A204.1 (cell line): ENCODE measurements around the gene RRBP1.

Experiments used
- FAIRE-seq: peaks from 2 replicates; lab custom pipeline; 2012; peaks lifted over from hg19 to GRCh38; lab: Jason Lieb, UNC

RRBP1 gene

DNA sequence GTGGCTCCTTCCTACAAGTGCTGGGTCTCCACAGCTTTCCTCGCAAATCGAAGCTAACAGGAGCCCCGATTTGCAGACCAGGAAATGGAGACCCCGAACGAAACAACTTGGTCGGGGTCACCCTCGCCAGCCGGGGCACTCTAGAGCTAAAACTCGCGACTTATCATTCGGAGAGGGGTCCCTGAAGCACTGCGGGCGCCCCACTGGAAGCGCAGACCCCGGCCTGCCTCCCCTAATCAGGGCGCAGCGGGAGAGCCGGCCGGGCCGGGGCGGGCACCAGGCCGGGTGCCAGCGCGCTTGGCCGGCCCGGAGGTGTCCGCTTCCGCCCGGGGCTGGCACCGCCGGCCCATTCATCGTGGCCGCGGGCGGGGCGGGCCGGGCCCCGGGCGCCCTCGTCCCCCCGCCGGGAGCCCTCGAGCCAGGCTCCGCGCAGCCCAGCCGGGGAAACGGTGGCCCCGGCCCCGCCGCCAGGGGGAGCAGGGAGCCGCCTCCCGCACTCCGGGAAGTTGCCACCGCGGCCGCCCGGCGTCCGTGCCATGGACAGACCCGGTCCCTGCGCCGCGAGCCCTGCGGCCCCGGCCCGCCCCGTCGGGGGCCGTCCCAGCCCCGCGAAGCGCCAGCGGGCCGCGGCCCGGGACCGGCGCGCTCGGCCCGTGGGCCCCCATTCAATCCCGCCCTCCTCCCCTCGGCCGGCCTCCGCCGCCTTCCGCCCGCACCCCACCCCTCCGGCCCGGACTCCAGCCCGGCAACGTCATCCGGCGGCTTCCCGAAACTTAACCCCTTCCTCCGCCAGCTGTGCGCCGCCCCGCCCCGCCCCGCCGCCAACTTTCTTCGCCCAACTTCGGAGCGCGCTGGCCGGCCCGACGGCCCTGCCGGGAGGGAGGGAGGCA lies 961 bp downstream of the RRBP1 start:
- FAIRE-seq, result no peak

- no peak for FAIRE-seq
These were observed 1.9 kb downstream of the RRBP1 start for GRCh38 chr20:17679941-17680835.

DNA sequence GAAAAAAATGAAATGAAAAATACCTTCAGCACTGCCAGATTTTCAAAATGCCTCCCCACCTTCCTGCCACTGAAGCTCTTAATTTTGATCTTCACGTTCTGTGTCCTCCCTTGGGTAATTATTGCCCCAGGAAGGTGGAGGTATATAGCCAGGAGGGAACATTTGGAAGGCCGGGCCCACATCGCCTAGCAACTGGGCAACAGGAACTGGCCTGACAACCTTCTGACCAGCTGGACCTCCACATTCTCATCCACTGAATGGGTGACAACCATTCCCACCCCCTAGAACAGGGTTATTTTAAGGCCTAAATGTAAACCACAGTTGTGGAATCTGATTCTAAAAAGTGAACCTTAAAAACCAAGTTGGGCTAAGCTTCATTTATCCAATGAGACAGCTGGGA lies 3.2 kb downstream of the RRBP1 start:
- no peak for FAIRE-seq

- FAIRE-seq, result no peak
These were observed 3.7 kb downstream of the RRBP1 start for GRCh38 chr20:17678295-17678694.

DNA sequence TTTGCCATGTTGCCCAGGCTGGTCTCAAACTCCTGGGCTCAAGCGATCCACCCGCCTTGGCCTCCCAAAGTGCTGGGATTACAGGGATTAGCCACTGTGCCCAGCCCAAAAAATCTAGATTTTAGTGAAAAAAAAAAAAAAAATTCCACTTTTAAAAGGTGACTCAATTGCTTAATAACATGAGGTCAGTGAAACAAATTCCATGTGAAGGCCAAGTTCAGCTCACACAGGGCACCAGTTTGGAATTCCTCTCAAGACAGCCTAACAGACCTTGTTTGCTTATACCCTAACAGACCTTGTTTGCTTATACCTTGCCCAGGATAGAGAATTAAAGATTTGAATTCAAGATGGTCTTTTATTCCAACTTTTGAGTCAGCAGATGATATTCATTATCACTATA lies 5.1 kb downstream of the RRBP1 start:
- no peak for FAIRE-seq

DNA sequence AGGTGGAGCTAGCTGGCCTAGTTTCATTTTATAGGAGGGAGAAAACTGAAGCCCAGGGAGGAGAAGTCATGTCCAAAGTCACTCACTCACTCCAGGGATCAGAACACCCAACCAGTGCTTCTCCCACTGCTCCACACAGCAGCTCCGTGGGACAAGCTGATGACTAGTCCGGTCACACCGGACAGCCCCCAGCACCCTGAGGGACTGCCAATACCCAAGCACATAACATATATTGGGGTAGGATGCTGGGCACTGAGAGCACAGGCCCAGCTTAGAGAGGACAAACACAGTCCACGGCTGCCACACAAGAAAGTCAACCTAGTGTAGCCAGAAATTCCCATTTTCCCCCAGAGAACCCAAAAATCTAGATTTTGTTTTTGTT lies 5.7 kb downstream of the RRBP1 start:
- FAIRE-seq, result no peak

DNA sequence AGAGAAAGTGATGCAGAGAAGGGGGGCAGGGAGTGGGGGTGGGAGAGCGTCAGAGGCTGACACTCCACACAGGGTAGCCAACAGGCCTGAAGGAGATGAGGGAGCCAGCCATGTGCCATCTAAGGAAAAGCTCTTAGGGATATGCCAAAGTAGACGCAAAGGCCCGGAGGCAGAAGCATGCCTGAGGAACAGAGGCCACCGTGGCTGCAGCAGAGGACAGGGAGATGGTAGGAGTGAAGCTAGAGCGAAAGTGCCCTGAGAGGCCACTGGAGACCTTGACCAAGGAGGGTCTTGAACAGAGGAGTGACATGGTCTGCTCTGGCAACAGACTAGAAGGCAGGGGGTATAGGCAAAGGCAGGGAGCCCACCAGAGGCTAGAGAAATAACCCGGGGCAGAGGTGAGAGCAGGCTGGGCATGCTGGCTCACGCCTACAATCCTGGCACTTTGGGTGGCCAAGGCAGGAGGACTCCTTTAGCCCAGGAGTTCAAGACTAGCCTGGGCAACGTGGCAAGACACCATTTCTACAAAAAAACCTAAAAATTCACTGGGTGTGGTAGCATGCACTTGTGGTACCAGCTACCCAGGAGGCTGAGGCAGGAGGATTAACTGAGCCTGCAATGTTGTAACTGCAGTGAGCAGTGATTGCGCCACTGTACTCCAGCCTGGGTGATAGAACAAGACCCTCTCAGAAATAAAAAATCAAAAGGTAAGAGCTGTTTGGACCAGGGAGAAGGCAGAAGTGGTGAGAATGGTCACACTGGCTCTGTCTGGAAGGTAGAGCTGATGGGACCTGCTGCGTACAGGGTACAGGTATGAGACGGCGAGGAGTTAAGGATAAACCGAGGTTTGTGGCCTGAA lies 6.3 kb downstream of the RRBP1 start:
- no peak for FAIRE-seq

DNA sequence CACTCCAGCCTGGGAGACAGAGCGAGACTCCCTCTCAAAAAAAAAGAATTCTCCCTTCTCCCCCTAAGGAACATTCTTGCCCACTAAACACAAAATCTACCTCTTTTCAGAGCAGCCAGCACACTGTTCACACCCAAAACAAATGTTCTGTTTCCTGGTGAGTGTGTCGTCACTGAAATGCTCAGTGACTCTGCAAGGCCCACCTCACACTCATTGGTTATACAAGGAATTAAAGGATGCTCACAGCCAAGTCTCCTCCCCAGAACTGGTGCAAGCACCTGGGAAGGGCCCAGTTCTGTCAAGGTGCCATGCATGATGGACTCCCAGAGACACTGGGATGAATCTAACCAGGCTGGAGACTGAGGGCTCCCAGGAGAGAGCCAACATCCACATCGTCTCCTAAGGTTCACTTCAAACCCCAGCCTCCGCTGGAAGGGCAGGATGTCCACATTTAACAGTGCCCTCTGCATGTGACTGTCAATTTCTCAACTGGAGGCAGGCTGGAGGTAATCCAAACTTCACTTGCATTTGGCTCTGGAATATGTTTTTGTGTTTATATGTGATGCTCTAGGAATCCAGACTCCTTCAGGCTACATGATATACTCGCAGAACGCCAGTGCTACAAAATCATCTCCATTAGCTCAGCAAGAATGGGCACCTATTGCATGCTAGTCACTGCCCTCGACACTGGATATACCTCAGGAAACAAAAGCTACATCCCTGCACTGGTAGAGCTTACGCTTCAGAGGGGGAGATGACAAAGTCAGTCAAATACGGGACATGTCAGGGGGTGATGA lies 7.1 kb downstream of the RRBP1 start:
- FAIRE-seq, result no peak

- no peak for FAIRE-seq
These were observed 9.0 kb downstream of the RRBP1 start for GRCh38 chr20:17673084-17673483.

DNA sequence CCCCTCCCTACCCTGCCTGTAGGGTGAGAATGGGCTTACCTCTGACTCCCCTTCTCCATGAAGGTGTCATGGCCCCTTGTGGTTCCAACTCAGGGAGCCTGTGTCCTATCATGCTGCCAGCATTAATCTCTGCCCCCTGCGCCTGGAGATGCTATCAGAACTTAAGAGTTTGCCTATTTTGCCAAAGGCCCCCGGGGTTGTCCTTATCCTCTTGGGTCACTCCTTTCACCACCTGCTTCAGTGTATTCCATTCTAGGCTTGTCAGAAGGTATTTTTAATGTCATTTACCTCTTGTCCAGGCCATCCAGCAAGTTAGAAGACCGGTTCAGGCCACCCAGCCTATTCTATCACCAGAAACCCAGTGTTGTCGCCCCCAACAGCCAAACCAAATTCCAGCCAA lies 10.5 kb downstream of the RRBP1 start:
- no peak for FAIRE-seq

DNA sequence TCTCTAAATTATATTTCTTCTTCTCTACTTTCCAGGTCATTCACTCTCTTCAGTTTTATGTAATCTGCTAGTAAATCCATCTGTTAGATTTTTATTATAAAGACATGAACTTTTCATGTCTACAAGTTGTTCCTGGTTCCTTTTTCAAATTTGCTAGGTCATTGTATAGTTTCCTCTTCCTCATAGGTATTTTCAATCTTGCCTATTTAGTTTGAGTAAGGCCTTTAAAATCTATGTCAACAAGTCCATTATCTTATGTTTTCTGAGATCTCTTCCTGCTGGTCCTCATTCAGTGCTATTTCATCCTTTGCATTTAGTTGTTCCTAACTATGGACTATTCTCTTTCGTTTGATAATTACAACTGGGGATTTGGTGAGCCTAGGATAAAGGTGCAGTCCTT lies 11.0 kb downstream of the RRBP1 start:
- FAIRE-seq, result no peak

- no peak for FAIRE-seq
These were observed 12.6 kb downstream of the RRBP1 start for GRCh38 chr20:17669306-17669931.

DNA sequence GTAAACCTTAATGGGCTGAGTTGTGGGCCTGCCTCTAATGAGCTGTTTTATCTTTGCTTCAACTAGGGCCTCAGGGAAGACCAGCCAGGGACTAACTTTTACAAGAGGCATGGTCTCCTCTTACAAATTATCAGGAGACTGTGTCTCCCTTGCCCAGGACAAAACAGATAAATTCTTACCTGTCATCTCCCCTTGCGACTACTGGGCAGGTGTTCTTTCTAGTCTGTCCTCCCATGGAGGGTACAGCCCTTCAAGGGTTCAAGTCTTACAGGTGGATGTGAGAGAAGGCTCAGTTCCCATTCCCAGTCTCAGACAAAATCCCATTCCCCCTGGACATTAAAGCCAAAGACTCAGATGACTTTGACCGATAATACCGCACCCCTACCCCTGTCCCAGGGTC lies 13.6 kb downstream of the RRBP1 start:
- FAIRE-seq, result no peak

- no peak for FAIRE-seq
These were observed 14.6 kb downstream of the RRBP1 start for GRCh38 chr20:17667445-17667844.

DNA sequence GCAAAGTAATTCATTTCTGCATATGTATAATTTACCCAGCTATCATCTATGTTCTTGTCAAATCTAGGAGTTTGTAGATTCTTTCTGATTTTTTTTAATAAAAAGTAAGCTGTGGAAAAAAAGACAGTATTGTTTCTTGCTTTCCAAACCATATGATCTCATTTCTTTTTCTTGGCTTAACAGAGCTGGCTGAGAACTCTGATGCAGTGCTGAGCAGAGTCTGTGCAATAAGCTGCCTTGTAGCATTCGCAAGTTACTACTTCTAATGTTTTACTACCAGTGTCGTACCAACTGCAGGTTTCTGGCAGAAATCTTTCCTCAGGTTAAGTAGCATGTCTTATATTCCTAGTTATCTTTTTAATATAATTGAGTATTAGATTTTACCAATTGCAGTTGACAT lies 15.6 kb downstream of the RRBP1 start:
- FAIRE-seq, result no peak

- FAIRE-seq, result no peak
These were observed 16.3 kb downstream of the RRBP1 start for GRCh38 chr20:17665756-17666155.

- FAIRE-seq, result no peak
These were observed 17.9 kb downstream of the RRBP1 start for GRCh38 chr20:17664025-17664633.

- no peak for FAIRE-seq
These were observed 18.6 kb downstream of the RRBP1 start for GRCh38 chr20:17663486-17663885.

- FAIRE-seq, result no peak
These were observed 19.0 kb downstream of the RRBP1 start for GRCh38 chr20:17663040-17663399.

- FAIRE-seq, result no peak
These were observed 19.6 kb downstream of the RRBP1 start for GRCh38 chr20:17662333-17663039.
